Neutrophil (primary cell): ENCODE results near the gene MEGF9.

Source experiments
- H3K27ac ChIP-seq: fragments of 200-600 bp; sonication (generic); 2 replicates; pipeline ENCODE4 v1.5.1; 2016; ENCODE audit warnings: mild to moderate bottlenecking, moderate library complexity
- H3K27me3 ChIP-seq: fragments of 200-600 bp; sonication (generic); 2 replicates; pipeline ENCODE4 v1.6.0; 2016; ENCODE audit warnings: mild to moderate bottlenecking
- H3K36me3 ChIP-seq: fragments of 200-600 bp; sonication (generic); 2 replicates; pipeline ENCODE4 v1.5.1; 2017
- H3K4me1 ChIP-seq, 2 experiments: fragments of 200-600 bp in 1 of 2; sonication (generic) in 1 of 2; 1 replicate in 1 of 2; 2 replicates in 1 of 2; pipeline versions ENCODE4 v1.5.1 to v1.6.1; 2013 to 2016; ENCODE audit warnings: low read depth in 1 of 2, low read length in 1 of 2, mild to moderate bottlenecking in 1 of 2, moderate library complexity in 1 of 2; ENCODE audit not compliant: control insufficient read depth in 1 of 2, insufficient read depth in 1 of 2
- H3K4me3 ChIP-seq, 2 experiments: fragments of 200-600 bp in 1 of 2; sonication (generic) in 1 of 2; 1 replicate in 1 of 2; 2 replicates in 1 of 2; pipeline ENCODE4 v1.5.1; 2013 to 2016; ENCODE audit warnings: low read depth in 1 of 2, low read length in 1 of 2, mild to moderate bottlenecking in 1 of 2, moderate library complexity in 1 of 2
- H3K9me3 ChIP-seq: fragments of 200-600 bp; sonication (generic); 2 replicates; pipeline ENCODE4 v1.5.1; 2016
- TF ChIP-seq, protein P1 (sequence below): fragments of 200-600 bp; sonication (generic); IDR thresholded peaks from 2 replicates; pipeline ENCODE4 v1.5.1; 2016; ENCODE audit warnings: antibody characterized with exemption

MEGF9 gene

DNA sequence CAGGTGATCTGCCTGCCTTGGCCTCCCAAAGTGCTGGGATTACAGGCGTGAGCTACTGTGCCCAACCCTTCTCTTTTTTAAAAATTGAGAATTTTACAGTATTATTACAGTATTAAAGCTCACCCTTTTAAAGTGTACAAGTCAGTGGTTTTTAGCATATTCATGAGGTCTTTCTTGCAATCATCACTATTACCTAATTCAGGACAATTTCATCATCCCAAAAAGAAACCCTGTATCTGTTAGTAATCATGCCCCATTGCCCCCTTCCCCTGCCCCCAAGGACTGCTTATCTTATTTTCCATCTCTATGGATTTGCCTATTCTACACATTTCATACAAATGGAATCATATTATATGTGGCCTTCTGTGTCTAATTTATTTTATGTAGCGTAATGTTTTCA is 22.6 kb upstream of the MEGF9 start:
- no peaks in the 10 kb centered on the region for H3K9me3 ChIP-seq
- peak overlapping the region; percentile 94 for H3K27ac ChIP-seq
- H3K36me3 ChIP-seq: no peaks in the 10 kb centered on the region
- peaks cover 99 to 100% of the 10 kb centered on the region in 2 experiments for H3K4me1 ChIP-seq
- peak overlapping the region; percentile 41 to 51 for H3K4me3 ChIP-seq
- H3K27me3 ChIP-seq: no peaks in the 10 kb centered on the region
- TF ChIP-seq, protein P1, sequence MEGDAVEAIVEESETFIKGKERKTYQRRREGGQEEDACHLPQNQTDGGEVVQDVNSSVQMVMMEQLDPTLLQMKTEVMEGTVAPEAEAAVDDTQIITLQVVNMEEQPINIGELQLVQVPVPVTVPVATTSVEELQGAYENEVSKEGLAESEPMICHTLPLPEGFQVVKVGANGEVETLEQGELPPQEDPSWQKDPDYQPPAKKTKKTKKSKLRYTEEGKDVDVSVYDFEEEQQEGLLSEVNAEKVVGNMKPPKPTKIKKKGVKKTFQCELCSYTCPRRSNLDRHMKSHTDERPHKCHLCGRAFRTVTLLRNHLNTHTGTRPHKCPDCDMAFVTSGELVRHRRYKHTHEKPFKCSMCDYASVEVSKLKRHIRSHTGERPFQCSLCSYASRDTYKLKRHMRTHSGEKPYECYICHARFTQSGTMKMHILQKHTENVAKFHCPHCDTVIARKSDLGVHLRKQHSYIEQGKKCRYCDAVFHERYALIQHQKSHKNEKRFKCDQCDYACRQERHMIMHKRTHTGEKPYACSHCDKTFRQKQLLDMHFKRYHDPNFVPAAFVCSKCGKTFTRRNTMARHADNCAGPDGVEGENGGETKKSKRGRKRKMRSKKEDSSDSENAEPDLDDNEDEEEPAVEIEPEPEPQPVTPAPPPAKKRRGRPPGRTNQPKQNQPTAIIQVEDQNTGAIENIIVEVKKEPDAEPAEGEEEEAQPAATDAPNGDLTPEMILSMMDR: no peak

DNA sequence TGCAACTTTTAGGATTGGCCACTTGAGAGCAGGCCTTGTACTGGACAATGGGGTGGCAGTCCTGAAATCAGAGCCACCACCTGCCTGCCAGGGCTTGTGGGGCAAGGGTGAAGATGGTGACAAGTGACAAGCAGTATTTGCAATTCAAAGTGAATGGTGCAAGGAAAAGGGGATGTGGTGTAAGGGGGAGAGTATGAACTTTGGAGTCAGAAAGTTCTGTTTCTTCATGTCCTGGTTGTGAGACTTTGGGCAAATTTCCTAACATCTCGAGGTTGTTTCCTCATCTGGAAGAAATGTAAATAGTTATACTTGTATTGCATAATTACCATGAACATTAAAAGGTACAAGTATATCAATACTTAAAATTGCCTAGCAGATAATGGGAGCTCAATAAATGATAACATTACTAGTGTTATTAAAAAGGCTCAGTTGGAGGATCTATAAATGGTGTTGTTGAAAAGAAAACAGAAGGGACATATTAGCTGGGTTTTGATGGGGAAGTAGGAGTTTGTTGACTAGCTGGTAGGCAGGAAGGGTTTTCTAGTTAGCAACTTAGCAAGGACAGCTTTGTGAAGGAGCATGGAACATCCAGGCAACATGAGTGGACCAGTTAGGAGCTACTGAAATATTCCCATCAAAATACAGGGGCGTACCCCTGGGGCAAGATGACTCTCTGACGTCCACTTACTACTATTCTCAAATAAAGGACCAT is 21.3 kb upstream of the MEGF9 start:
- Histone ChIP-seq H3K36me3 (no peaks in the 10 kb centered on the region), H3K4me1 (peaks cover 99 to 100% of the 10 kb centered on the region in 2 experiments), H3K9me3 (no peaks in the 10 kb centered on the region), H3K27me3 (no peaks in the 10 kb centered on the region), H3K27ac (peak overlapping the region; percentile 94), H3K4me3 (peak overlapping the region; percentile 41 to 51)
- TF ChIP-seq, protein P1: peak; percentile 47

DNA sequence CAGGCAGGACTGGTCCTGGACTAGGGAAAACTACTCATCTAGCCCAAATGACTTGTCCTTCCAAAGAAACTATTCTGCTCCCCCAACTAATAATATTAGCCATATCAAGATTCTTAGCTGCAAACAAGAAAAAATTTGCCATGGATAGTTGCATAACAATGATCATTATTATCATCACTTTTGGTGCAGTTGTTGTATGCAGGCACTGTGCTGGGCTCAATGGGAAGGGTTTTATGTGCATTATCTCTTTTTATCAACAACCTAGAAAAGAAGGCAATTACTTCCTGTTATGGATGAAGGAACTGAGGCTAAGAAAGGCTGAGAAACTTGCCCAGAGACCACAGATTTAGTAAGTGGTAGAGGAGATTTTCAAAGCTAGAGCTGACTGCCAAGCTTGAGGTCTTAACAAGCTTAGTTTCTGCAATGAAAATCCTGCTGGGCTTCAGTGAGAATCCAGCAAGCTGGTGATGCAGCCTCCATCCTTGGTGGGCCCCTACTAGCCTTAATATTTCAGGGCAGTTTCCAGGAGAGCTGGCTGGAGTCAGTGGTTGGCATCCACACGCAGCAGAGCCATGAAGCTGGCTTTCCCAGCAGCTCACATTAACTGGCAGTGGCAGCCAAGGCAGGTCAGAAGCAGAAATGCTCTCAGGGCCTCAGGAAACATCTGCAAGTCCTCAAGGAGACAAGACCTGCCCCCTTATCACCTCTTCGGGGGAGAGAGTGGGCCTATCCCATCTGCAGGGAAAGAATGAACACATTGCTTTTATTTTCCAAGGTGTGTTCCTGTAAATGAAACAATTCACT is 20.5 kb upstream of the MEGF9 start:
- peak overlapping the region; percentile 94 for H3K27ac ChIP-seq
- H3K4me1 ChIP-seq: peaks cover 99% of the 10 kb centered on the region in 2 experiments
- H3K4me3 ChIP-seq: peak overlapping the region; percentile 23 to 51
- TF ChIP-seq, protein P1: no peak
- H3K9me3 ChIP-seq: no peaks in the 10 kb centered on the region
- no peaks in the 10 kb centered on the region for H3K36me3 ChIP-seq
- H3K27me3 ChIP-seq: no peaks in the 10 kb centered on the region

DNA sequence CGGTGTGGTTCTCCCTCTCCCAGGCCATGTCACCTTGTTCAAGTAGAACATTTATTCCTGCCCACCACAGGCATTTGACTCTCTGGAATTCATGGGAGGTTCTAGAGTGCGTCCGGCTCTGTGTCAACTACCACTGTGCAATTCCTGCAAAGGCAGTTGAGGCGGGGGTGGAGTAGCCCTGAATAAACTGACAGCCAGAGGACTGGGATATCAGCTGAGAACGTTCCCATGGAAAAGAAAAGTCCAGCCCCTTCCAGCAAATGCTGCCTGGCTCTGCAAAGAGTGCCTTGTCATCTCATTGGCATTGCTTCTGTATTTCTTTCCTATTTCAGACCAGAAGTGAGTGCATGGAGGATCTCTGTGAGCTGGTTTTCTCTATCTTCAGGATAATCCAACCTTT is 18.9 kb upstream of the MEGF9 start:
- H3K4me1 ChIP-seq: peaks cover 99 to 100% of the 10 kb centered on the region in 2 experiments
- H3K27ac ChIP-seq: peak overlapping the region; percentile 94
- no peaks in the 10 kb centered on the region for H3K27me3 ChIP-seq
- TF ChIP-seq, protein P1: no peak
- peak overlapping the region in 1 of 2 experiments; percentile 24 for H3K4me3 ChIP-seq
- no peaks in the 10 kb centered on the region for H3K36me3 ChIP-seq
- H3K9me3 ChIP-seq: no peaks in the 10 kb centered on the region

DNA sequence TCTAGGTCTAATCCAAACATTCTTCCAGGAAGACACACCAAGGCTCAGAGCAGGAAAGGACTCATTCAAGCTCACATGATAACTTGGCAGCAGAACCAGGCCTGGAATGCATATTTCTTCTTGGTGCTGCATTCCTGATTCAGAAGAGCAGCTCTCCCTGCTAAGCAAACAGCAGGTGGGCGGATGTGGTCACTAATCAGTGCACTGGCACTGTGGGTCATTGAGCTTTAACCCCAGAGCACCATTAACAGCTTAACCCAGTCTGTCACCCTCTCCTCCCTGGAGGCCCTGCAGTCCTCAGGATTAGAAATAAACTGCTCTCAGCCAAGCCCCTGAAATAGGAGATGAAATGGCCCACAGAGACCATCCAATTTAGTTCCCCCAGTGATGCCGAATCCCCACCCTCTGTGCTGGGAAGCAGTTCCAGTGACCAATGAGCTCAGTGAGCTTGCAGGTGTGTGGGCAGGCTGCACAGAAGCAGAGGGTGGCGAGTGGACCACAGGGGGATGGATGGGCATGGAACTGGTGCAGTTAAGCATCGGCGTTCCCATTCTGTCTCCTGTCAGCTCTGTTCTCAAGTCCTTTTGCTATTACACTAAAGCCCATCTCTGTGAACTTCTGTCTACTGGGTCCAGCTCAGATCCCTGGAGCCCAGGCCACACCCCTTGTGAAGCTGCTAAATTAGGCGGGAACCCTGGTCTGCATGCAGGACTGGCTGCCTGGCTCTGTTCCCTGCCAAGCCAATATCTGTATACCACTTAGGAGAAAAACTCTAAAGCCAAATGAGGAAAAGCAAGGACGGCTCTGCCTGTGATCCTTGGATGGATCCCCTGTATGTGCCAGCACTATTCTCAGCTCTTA is 16.6 kb upstream of the MEGF9 start:
- Histone ChIP-seq H3K9me3 (no peaks in the 10 kb centered on the region), H3K4me3 (no peak overlapping the region)
- TF ChIP-seq, protein P1: no peak

More for the DNA sequence above, 16.6 kb upstream of the MEGF9 start:
- no peaks in the 10 kb centered on the region for H3K36me3 ChIP-seq
- H3K4me1 ChIP-seq: peaks cover 97 to 99% of the 10 kb centered on the region in 2 experiments
- H3K27me3 ChIP-seq: no peaks in the 10 kb centered on the region
- H3K27ac ChIP-seq: peak overlapping the region; percentile 94
